GM23248 (cell line): ENCODE results near the gene RAB35. TPM values are rescaled to one million over a fixed set of nuclear protein-coding genes. Genes with fewer than 3 reads are reported as not detected.

ENCODE experiments used
- DNase-seq: peaks from one replicate; pipeline ENCODE4 v3.0.0-alpha.2; 2015
- H2AFZ ChIP-seq: fragments of 200-600 bp; sonication (generic); 2 replicates; pipeline ENCODE4 v1.6.1; 2016; ENCODE audit warnings: antibody characterized with exemption
- H3F3A ChIP-seq: fragments of 200-600 bp; sonication (generic); 2 replicates; pipeline ENCODE4 v1.6.1; 2016; ENCODE audit warnings: mild to moderate bottlenecking, antibody characterized with exemption, mixed run types; ENCODE audit not compliant: insufficient read depth
- H3K27ac ChIP-seq: fragments of 200-600 bp; sonication (generic); 2 replicates; pipeline ENCODE4 v1.5.1; 2016; ENCODE audit warnings: mild to moderate bottlenecking
- H3K27me3 ChIP-seq: fragments of 200-600 bp; sonication (generic); replicated peaks from 2 replicates; pipeline ENCODE4 v1.6.1; 2016; ENCODE audit warnings: mild to moderate bottlenecking; ENCODE audit not compliant: insufficient read depth
- H3K36me3 ChIP-seq: fragments of 200-600 bp; sonication (generic); 2 replicates; pipeline ENCODE4 v1.6.1; 2016; ENCODE audit warnings: low read depth, mild to moderate bottlenecking
- H3K4me1 ChIP-seq: fragments of 200-600 bp; sonication (generic); 2 replicates; pipeline ENCODE4 v1.6.1; 2016; ENCODE audit warnings: mild to moderate bottlenecking; ENCODE audit not compliant: insufficient read depth
- H3K4me2 ChIP-seq: fragments of 200-600 bp; sonication (generic); one replicate; pipeline ENCODE4 v1.6.1; 2016; ENCODE audit warnings: mild to moderate bottlenecking; ENCODE audit not compliant: unreplicated experiment
- H3K4me3 ChIP-seq: fragments of 200-600 bp; sonication (generic); 2 replicates; pipeline ENCODE4 v1.5.1; 2016; ENCODE audit warnings: mild to moderate bottlenecking
- H3K79me2 ChIP-seq: fragments of 200-600 bp; sonication (generic); 2 replicates; pipeline ENCODE4 v1.6.1; 2016; ENCODE audit warnings: mild to moderate bottlenecking; ENCODE audit not compliant: insufficient read depth
- H3K9ac ChIP-seq: fragments of 200-600 bp; sonication (generic); 2 replicates; pipeline ENCODE4 v1.6.1; 2016; ENCODE audit warnings: mild to moderate bottlenecking
- H3K9me2 ChIP-seq: fragments of 200-600 bp; sonication (generic); 2 replicates; pipeline ENCODE4 v1.6.1; 2016; ENCODE audit warnings: mixed run types, mild to moderate bottlenecking, moderate library complexity; ENCODE audit not compliant: insufficient read depth
- H3K9me3 ChIP-seq: fragments of 200-600 bp; sonication (generic); one replicate; pipeline ENCODE4 v1.6.1; 2017; ENCODE audit warnings: low read depth
- H4K20me1 ChIP-seq: fragments of 200-600 bp; sonication (generic); 2 replicates; pipeline ENCODE4 v1.6.0; 2016; ENCODE audit not compliant: insufficient read depth
- EZH2 ChIP-seq: fragments of 200-600 bp; sonication (generic); IDR thresholded peaks from 2 replicates; pipeline ENCODE4 v1.6.1; 2018; ENCODE audit warnings: antibody characterized with exemption, mild to moderate bottlenecking; ENCODE audit not compliant: insufficient read depth, poor library complexity, severe bottlenecking
- EZH2phosphoT487 ChIP-seq: fragments of 200-600 bp; sonication (generic); IDR thresholded peaks from 2 replicates; pipeline ENCODE4 v1.6.1; 2018; ENCODE audit warnings: antibody characterized with exemption, moderate library complexity, mild to moderate bottlenecking, low read depth; ENCODE audit not compliant: insufficient read depth
- WGBS, 2 experiments: methylation state at CpG; one replicate each; pipeline ENCODE4 v1.1.6; 2015 to 2017; ENCODE audit warnings: low lambda C conversion rate in 2 of 2, low coverage in 1 of 2; ENCODE audit errors: missing lambda C conversion rate in 2 of 2; 5-methylcytosine and 5-hydroxymethylcytosine counted together
- in situ Hi-C: fragments of 300-500 bp; cut with MboI; formaldehyde crosslinking; loops from 2 replicates; pipeline ENCODE4 v1.15.0; 2020
- polyA plus RNA-seq: library from polyadenylated mRNA; unstranded; fragments of >200 nt; fragmentation: Nextera tagmentation; extraction: Ambion mirVana; gene quantifications from 2 replicates; pipeline ENCODE4 v1.2.1, GENCODE V29; 2016
- total RNA-seq: library from RNA; depleted of rRNA; stranded (reverse); fragments of >200 nt; shearing (Covaris generic); gene quantifications from 2 replicates; pipeline ENCODE4 v1.2.3, GENCODE V29; 2014

The RAB35 gene
- total and polyA plus RNA-seq, 2 experiments from 2014 or later, result 28.7 to 37.1 TPM

- Histone ChIP-seq H3K4me2 (no peak overlapping the region), H3K9me2 (no peaks in the 10 kb centered on the region), H4K20me1 (no peaks in the 10 kb centered on the region), H3K4me3 (no peak overlapping the region), H3K79me2 (no peaks in the 10 kb centered on the region), H3F3A (no peaks in the 10 kb centered on the region), H3K36me3 (peaks cover 71% of the 10 kb centered on the region; the same call in 1 of the 2 replicates), H3K27ac (no peak overlapping the region), H3K4me1 (no peaks in the 10 kb centered on the region), H3K9me3 (no peaks in the 10 kb centered on the region), H3K27me3 (no peaks in the 10 kb centered on the region), H3K9ac (no peak overlapping the region), H2AFZ (no peak overlapping the region)
- DNase-seq, result no peak
- TF ChIP-seq EZH2phosphoT487 (no peak), EZH2 (no peak)
- in situ Hi-C loops, result no loop called here
- 88 to 91% methylated on average over 12 of the region's 12 CpGs for WGBS, 2 experiments
These were observed 43.1 kb upstream of the RAB35 start for GRCh38 chr12:120159509-120160237.

GRCh38 chr12:120158351-120158750 lies 41.8 kb upstream of the RAB35 start:
- Histone ChIP-seq H3K9me2 (no peaks in the 10 kb centered on the region), H3K4me3 (no peak overlapping the region), H3K36me3 (peaks cover 71% of the 10 kb centered on the region; the same call in 1 of the 2 replicates), H3K27ac (no peak overlapping the region), H3K4me1 (no peaks in the 10 kb centered on the region), H3K4me2 (no peak overlapping the region), H3K79me2 (no peaks in the 10 kb centered on the region), H3K9ac (no peak overlapping the region), H3F3A (no peaks in the 10 kb centered on the region), H3K27me3 (no peaks in the 10 kb centered on the region), H3K9me3 (no peaks in the 10 kb centered on the region), H4K20me1 (no peaks in the 10 kb centered on the region), H2AFZ (no peak overlapping the region)
- WGBS, 2 experiments, result 91 to 94% methylated on average over 10 of the region's 10 CpGs
- TF ChIP-seq EZH2phosphoT487 (no peak), EZH2 (no peak)
- in situ Hi-C loops, result no loop called here
- no peak for DNase-seq

GRCh38 chr12:120157678-120158077 lies 41.1 kb upstream of the RAB35 start:
- Histone ChIP-seq H3K4me3 (no peak overlapping the region), H4K20me1 (no peaks in the 10 kb centered on the region), H3K9me3 (no peaks in the 10 kb centered on the region), H3K27me3 (no peaks in the 10 kb centered on the region), H2AFZ (no peak overlapping the region), H3K4me1 (no peaks in the 10 kb centered on the region), H3K9me2 (no peaks in the 10 kb centered on the region), H3K4me2 (no peak overlapping the region), H3K27ac (no peak overlapping the region), H3K79me2 (no peaks in the 10 kb centered on the region), H3K36me3 (peaks cover 75% of the 10 kb centered on the region; the same call in 1 of the 2 replicates), H3K9ac (no peak overlapping the region), H3F3A (no peaks in the 10 kb centered on the region)
- 74 to 81% methylated on average over 11 of the region's 11 CpGs for WGBS, 2 experiments
- in situ Hi-C loops, result no loop called here
- no peak for DNase-seq
- TF ChIP-seq EZH2phosphoT487, result no peak
- TF ChIP-seq EZH2, result no peak

- Histone ChIP-seq H3K27me3 (no peaks in the 10 kb centered on the region), H3K36me3 (peaks cover 68% of the 10 kb centered on the region; the same call in 1 of the 2 replicates), H3K4me3 (no peak overlapping the region), H3K9ac (no peak overlapping the region), H3K27ac (no peak overlapping the region), H4K20me1 (no peaks in the 10 kb centered on the region), H3K9me3 (no peaks in the 10 kb centered on the region), H3K79me2 (0 out of 2 replicates have a peak, but pooled peaks cover 3% of the 10 kb centered on the region), H3F3A (no peaks in the 10 kb centered on the region), H3K4me1 (no peaks in the 10 kb centered on the region), H3K9me2 (no peaks in the 10 kb centered on the region), H3K4me2 (no peak overlapping the region), H2AFZ (no peak overlapping the region)
- 90% methylated on average over 22 of the region's 22 CpGs for WGBS, 2 experiments
- in situ Hi-C loops, result no loop called here
- no peak for DNase-seq
- TF ChIP-seq EZH2, result no peak
- no peak for TF ChIP-seq EZH2phosphoT487
These were observed 40.0 kb upstream of the RAB35 start for GRCh38 chr12:120156315-120157259.
